Measurements from ENCODE around the gene DYRK1A.
A peak's percentile ranks its signal among the peaks of the same experiment; 100 is the strongest.

DYRK1A gene

DNA sequence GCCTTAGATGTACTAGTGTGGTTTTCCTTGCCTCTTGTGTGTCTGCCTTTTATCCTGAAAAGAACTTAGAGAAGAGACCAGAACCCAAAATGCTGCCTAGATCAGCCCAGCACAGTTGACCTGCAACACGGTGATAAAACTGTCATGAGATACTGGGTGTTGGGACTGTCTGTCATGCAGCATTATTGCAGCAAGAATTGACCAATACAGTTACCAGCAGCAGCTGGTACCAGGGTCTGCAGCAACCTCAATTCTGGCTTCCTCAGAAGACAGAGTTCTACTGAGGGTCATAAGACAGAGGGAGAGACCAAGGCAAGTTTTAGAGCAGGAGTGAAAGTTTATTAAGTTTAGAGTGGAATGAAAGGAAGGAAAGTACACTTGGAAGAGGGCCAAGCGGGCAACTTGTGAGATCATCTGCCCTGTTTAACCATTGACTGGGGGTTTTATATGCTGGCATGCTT is 182.0 kb downstream of the DYRK1A start:
- H3K36me3 ChIP-seq (ENCODE audit: control insufficient read depth in 2 of 2, insufficient read depth in 1 of 2, low read length in 2 of 2): no peaks in the 10 kb centered on the region
- CTCF ChIA-PET: no interaction called here
- POLR2A ChIA-PET: interaction anchor here (0.9 to 3.4 kb wide), 2 partner anchors 15 kb away, joined by 3 to 17 read pairs; no protein-coding TSS in a partner anchor
- H3K27ac ChIP-seq (ENCODE audit: extremely low read depth, low read depth, low read length): no peak overlapping the region
- TF ChIP-seq ZNF529 (tag by site-specific recombination; IDR thresholded peaks at IDR 0.05; ENCODE audit: insufficient replicate concordance) (no peak), ZNF629 (tag by site-specific recombination; IDR thresholded peaks at IDR 0.05) (0 out of 2 replicates have a peak, but pooled peaks have one; percentile 14), ZNF600 (tag by site-specific recombination; IDR thresholded peaks at IDR 0.05) (no peak), SCRT2 (tag by site-specific recombination; IDR thresholded peaks at IDR 0.05) (peak; percentile 51; the same call in 1 of the 2 replicates), TRIM28 (IDR thresholded peaks at IDR 0.05; ENCODE audit: borderline replicate concordance, low read length) (no peak), ZNF174 (tag by site-specific recombination; IDR thresholded peaks at IDR 0.05) (no peak), ZNF664 (tag by site-specific recombination; IDR thresholded peaks at IDR 0.05) (no peak), ZNF350 (tag by site-specific recombination; IDR thresholded peaks at IDR 0.05) (no peak), ZNF138 (tag by site-specific recombination; IDR thresholded peaks at IDR 0.05; ENCODE audit: borderline replicate concordance) (no peak), OSR2 (tag by site-specific recombination; IDR thresholded peaks at IDR 0.05) (peak; percentile 81), ZNF423 (tag by site-specific recombination; IDR thresholded peaks at IDR 0.05) (0 out of 2 replicates have a peak, but pooled peaks have one; percentile 2), YY1 (tag by site-specific recombination; IDR thresholded peaks at IDR 0.05) (no peak), GLIS1 (tag by site-specific recombination; IDR thresholded peaks at IDR 0.05) (no peak), PRDM1 (tag by site-specific recombination; IDR thresholded peaks at IDR 0.05) (peak; percentile 79), ZNF24 (tag by site-specific recombination; IDR thresholded peaks at IDR 0.05) (no peak), SCRT1 (tag by site-specific recombination; IDR thresholded peaks at IDR 0.05; ENCODE audit: borderline replicate concordance) (no peak), ZNF2 (tag by site-specific recombination; IDR thresholded peaks at IDR 0.05) (no peak), ZNF292 (tag by site-specific recombination; IDR thresholded peaks at IDR 0.05; ENCODE audit: borderline replicate concordance, low read depth) (no peak)
- TF ChIP-seq, protein P1, sequence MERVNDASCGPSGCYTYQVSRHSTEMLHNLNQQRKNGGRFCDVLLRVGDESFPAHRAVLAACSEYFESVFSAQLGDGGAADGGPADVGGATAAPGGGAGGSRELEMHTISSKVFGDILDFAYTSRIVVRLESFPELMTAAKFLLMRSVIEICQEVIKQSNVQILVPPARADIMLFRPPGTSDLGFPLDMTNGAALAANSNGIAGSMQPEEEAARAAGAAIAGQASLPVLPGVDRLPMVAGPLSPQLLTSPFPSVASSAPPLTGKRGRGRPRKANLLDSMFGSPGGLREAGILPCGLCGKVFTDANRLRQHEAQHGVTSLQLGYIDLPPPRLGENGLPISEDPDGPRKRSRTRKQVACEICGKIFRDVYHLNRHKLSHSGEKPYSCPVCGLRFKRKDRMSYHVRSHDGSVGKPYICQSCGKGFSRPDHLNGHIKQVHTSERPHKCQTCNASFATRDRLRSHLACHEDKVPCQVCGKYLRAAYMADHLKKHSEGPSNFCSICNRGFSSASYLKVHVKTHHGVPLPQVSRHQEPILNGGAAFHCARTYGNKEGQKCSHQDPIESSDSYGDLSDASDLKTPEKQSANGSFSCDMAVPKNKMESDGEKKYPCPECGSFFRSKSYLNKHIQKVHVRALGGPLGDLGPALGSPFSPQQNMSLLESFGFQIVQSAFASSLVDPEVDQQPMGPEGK (tag by site-specific recombination; IDR thresholded peaks at IDR 0.05): peak; percentile 24; the same call in 1 of the 2 replicates
- TF ChIP-seq, protein P2, sequence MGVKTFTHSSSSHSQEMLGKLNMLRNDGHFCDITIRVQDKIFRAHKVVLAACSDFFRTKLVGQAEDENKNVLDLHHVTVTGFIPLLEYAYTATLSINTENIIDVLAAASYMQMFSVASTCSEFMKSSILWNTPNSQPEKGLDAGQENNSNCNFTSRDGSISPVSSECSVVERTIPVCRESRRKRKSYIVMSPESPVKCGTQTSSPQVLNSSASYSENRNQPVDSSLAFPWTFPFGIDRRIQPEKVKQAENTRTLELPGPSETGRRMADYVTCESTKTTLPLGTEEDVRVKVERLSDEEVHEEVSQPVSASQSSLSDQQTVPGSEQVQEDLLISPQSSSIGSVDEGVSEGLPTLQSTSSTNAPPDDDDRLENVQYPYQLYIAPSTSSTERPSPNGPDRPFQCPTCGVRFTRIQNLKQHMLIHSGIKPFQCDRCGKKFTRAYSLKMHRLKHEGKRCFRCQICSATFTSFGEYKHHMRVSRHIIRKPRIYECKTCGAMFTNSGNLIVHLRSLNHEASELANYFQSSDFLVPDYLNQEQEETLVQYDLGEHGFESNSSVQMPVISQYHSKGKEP (tag by site-specific recombination; IDR thresholded peaks at IDR 0.05): 0 out of 2 replicates have a peak, but pooled peaks have one; percentile 9
- TF ChIP-seq, protein P3, sequence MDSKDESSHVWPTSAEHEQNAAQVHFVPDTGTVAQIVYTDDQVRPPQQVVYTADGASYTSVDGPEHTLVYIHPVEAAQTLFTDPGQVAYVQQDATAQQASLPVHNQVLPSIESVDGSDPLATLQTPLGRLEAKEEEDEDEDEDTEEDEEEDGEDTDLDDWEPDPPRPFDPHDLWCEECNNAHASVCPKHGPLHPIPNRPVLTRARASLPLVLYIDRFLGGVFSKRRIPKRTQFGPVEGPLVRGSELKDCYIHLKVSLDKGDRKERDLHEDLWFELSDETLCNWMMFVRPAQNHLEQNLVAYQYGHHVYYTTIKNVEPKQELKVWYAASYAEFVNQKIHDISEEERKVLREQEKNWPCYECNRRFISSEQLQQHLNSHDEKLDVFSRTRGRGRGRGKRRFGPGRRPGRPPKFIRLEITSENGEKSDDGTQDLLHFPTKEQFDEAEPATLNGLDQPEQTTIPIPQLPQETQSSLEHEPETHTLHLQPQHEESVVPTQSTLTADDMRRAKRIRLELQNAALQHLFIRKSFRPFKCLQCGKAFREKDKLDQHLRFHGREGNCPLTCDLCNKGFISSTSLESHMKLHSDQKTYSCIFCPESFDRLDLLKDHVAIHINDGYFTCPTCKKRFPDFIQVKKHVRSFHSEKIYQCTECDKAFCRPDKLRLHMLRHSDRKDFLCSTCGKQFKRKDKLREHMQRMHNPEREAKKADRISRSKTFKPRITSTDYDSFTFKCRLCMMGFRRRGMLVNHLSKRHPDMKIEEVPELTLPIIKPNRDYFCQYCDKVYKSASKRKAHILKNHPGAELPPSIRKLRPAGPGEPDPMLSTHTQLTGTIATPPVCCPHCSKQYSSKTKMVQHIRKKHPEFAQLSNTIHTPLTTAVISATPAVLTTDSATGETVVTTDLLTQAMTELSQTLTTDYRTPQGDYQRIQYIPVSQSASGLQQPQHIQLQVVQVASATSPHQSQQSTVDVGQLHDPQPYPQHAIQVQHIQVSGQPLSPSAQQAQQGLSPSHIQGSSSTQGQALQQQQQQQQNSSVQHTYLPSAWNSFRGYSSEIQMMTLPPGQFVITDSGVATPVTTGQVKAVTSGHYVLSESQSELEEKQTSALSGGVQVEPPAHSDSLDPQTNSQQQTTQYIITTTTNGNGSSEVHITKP (tag by site-specific recombination; IDR thresholded peaks at IDR 0.05): peak; percentile 96
- TF ChIP-seq, protein P4, sequence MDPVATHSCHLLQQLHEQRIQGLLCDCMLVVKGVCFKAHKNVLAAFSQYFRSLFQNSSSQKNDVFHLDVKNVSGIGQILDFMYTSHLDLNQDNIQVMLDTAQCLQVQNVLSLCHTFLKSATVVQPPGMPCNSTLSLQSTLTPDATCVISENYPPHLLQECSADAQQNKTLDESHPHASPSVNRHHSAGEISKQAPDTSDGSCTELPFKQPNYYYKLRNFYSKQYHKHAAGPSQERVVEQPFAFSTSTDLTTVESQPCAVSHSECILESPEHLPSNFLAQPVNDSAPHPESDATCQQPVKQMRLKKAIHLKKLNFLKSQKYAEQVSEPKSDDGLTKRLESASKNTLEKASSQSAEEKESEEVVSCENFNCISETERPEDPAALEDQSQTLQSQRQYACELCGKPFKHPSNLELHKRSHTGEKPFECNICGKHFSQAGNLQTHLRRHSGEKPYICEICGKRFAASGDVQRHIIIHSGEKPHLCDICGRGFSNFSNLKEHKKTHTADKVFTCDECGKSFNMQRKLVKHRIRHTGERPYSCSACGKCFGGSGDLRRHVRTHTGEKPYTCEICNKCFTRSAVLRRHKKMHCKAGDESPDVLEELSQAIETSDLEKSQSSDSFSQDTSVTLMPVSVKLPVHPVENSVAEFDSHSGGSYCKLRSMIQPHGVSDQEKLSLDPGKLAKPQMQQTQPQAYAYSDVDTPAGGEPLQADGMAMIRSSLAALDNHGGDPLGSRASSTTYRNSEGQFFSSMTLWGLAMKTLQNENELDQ (tag by site-specific recombination; IDR thresholded peaks at IDR 0.05; ENCODE audit: low read depth): no peak
- TF ChIP-seq, protein P5, sequence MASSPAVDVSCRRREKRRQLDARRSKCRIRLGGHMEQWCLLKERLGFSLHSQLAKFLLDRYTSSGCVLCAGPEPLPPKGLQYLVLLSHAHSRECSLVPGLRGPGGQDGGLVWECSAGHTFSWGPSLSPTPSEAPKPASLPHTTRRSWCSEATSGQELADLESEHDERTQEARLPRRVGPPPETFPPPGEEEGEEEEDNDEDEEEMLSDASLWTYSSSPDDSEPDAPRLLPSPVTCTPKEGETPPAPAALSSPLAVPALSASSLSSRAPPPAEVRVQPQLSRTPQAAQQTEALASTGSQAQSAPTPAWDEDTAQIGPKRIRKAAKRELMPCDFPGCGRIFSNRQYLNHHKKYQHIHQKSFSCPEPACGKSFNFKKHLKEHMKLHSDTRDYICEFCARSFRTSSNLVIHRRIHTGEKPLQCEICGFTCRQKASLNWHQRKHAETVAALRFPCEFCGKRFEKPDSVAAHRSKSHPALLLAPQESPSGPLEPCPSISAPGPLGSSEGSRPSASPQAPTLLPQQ (tag by site-specific recombination; IDR thresholded peaks at IDR 0.05): no peak
- no peak overlapping the region for H3K4me3 ChIP-seq (ENCODE audit: low read depth, low read length)
- H3K9me3 ChIP-seq (ENCODE audit: control insufficient read depth, insufficient read depth, low read depth, low read length): no peaks in the 10 kb centered on the region
- H3K4me1 ChIP-seq (ENCODE audit: control insufficient read depth, insufficient read depth, low read length): peaks cover 27% of the 10 kb centered on the region

All from HEK293 (cell line).